Dedifferentiated amniotic fluid mesenchymal stem cell (primary cell): ENCODE data around the gene ZNF101.
A peak's percentile ranks its signal among the peaks of the same experiment; 100 is the strongest.

Source experiments
- DNase-seq: peaks from one replicate; pipeline ENCODE4 v3.0.0-alpha.2; 2016; ENCODE audit errors: extremely low spot score

Gene ZNF101

DNA sequence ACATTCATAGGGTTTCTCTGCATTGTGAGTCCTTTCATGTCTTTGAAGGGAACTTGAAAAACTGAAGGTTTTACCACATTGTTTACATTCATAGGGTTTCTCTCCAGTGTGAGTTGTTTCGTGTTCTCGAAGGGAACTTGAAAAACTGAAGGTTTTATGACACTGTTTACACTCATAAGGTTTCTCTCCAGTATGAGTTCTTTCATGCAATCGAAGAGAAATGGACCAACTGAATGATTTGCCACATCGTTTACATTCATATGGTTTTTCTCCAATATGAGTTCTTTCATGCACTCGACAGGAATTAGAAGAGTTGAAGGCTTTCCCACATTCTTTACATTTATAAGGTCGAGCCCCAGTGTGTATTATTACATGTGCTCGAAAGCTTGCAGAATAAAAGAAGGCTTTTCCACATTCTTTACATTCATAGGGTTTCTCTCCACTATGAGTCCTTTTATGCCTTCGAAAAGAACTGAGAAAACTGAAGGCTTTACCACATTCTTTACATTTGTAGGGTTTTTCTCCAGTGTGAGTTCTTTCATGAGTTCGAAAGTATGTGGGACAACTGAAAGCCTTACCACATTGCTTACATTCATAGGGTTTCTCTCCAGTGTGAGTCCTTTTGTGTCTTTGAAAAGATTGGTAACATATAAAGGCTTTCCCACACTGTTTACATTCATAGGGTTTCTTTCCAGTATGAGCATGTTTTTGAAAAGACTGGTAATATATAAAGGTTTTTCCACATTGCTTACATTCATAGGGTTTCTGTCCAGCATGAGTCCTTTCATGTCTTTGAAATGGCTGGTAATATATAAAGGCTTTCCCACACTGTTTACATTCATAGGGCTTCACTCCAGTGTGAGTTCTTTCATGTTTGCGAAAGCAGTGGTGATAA lies 43.5 kb downstream of the ZNF101 start:
- DNase-seq, result no peak

DNA sequence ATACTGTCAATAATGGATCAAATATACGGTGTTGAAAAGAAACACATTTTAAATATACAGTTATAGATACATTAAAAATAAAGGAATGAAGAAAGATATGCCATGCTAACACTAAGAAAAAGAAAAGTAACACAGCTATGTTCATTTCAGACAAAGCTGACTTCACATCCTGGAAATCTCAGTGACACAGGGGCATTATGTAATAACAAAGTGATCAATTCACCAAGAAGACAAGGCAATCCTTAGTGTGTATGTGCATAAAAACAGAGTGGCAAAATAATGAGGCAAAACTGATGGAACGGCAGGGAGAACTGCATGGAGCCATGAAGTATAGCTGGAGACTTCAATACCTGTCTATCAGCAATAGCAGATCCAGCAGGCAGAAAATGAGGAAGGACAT lies 51.2 kb downstream of the ZNF101 start:
- DNase-seq, result no peak

DNA sequence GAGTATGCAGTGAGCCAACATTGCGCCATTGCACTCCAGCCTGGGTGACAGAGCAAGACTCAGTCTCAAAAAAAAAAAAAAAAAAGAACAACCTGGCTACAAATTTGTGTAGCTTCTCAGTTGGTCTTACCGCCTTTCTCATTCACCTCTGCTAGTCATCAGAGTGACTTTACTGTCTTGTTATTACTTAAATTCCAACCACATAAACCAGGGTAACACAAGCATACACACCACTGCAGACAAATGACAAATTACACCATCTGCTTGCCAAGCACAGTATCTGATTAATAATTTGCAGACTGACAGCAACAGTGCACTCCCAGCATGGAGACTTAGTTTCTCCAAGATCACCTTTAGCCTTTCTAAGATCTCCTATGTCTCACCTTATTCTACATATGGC lies 53.3 kb downstream of the ZNF101 start:
- DNase-seq, result no peak

DNA sequence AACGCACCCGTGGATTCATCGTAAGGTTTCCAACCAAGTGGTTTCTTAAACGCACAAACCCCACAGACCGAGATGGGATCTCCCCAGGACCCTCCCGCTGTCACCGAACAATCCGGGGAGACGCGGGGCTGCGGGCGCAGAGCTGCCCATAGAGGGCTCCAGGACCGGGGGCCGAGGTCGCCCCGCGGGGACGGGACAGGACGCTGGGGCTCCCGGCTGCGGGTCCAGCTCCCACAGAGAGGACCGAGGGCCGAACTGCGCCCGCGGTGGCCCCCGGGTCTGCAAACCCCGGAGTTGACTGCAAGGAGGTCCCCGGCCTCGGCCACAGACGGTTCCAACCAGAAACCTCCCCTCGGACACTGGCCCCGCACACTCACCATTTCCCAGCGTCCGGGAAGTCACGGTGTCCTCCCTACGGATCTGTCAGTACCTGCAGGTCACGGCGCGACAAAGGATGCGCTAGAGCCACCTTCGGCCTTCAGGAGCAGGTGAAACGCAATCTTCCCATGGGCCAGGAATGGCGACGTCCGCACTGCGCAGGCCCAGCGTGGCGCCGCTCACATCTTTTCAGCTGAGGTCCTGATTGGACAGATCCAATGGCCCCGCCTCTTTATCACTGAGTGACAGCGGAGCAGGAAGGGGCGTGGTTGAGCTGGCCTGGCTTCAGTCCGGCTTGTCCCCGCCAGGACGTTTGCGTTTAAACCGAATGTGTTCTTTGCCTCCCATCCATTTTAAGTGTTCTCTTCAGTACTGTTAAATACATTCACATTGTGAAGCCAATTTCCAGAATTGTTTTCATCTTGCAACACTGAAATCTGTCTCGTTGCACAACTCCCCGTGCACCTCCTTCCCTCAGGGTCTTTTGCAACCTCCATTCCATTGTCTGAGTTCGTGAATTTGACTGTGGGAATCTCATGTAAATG lies 64.2 kb downstream of the ZNF101 start, which contains the start of gene ZNF14:
TSS of gene ZNF14 (minus strand) at position 534 of the 923 bp plus-strand sequence. CDS start at position 380, 154 bp downstream.
- peak; percentile 93 for DNase-seq
